GM15510 (cell line): ENCODE results near the gene PLPP1.

Source experiments
- POLR2A ChIP-seq: IDR thresholded peaks from 3 replicates; pipeline ENCODE4 v1.6.1; 2011; ENCODE audit warnings: borderline replicate concordance; ENCODE audit not compliant: insufficient read length; ENCODE audit errors: extremely low read depth

PLPP1 gene

GRCh38 chr5:55534436-55535198 is at the start of gene PLPP1:
Gene PLPP1, minus strand, starts transcription at chr5:55534964. Its CDS starts 335 bp downstream, at chr5:55534629.
- peak; percentile 41 for TF ChIP-seq POLR2A

DNA sequence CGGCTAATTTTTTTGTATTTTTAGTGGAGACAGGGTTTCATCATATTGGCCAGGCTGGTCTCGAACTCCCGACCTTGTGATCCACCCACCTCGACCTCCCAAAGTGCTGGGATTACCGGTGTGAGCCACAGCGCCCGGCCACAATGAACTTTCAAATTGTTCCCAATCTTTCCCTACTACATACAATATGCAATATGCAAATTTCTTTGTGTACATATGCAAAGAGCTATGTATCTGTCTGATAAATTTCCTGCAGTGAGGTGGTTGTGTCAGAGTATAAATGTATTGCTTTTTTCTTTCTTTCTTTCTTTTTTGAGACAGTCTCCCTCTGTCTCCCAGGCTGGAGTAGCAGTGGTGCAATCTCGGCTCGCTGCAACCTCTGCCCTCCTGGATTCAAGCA is 48.8 kb upstream of the PLPP1 start:
- no peak for TF ChIP-seq POLR2A

DNA sequence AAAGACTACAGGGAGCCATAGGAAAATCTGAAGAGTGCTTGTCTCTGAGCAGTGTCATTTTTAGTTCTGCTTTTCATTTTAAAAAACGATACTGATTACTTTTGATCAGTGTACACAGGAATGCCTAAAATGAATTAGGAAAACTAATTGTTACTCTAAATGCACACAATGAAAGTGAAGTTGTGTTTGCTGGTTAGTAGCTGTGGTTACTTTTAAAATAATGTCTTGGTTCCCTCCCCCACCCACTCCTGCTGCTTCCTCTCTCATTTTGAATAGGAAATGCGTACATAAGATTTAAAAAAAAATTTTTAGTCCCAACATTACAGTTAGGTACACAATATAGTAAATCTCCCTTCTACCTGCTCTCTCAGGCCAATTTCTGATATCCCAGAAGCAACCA is 47.5 kb upstream of the PLPP1 start:
- no peak for TF ChIP-seq POLR2A

- TF ChIP-seq POLR2A, result no peak
These were observed 45.3 kb upstream of the PLPP1 start for GRCh38 chr5:55580042-55580441.

DNA sequence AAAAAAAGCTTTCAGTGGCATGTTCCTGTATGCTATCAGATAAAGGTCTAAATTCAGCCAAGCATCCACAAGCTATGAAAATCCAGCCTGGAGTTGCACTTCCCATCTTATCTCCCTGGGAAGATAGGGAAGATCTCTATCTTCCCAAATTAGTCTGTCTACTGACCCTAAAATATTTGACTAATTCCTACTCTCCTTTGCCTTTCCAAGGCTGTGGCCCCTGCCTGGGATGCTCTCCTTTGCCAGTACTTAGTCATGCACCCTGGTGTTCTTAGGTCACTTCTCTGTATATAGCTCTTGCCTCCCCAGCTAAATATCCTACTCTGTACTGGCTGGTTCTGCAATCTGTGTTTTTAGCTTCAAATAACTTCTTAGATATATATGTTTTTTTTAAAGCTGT is 44.0 kb upstream of the PLPP1 start:
- TF ChIP-seq POLR2A, result no peak

DNA sequence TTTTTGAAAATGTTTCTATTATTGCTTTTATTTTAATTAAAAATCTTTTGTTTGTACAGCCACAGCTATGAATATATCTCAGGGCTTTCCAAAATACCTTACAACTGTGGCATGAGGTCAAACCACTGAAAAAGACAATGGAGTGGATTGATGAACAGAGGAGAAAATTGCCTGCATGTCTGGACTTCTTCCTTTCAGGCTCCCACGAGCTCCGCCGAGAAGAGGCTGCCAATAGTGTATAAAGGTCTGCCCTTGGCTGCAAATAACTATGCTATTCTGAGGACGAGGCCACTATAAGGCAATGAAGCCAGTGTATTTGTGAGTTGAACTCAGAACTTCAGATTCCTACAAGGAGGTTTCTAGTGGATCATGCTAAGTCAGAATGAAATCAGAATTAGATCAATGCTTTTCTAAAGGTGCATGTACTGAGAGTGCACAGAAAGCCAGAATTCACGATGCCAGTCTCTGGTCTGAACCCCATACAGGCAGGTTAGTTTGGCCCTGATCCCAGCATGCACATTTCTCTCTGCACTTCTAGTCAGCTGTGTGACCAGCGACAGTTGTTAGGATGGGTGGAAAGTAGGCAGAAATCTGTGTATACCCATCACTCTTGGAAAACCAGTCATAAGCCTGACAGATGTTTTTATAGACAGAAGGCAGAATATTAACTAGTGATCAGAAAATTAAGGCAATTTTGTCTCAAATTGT is 42.7 kb upstream of the PLPP1 start:
- no peak for TF ChIP-seq POLR2A

- no peak for TF ChIP-seq POLR2A
These were observed 41.9 kb upstream of the PLPP1 start for GRCh38 chr5:55576661-55577060.

DNA sequence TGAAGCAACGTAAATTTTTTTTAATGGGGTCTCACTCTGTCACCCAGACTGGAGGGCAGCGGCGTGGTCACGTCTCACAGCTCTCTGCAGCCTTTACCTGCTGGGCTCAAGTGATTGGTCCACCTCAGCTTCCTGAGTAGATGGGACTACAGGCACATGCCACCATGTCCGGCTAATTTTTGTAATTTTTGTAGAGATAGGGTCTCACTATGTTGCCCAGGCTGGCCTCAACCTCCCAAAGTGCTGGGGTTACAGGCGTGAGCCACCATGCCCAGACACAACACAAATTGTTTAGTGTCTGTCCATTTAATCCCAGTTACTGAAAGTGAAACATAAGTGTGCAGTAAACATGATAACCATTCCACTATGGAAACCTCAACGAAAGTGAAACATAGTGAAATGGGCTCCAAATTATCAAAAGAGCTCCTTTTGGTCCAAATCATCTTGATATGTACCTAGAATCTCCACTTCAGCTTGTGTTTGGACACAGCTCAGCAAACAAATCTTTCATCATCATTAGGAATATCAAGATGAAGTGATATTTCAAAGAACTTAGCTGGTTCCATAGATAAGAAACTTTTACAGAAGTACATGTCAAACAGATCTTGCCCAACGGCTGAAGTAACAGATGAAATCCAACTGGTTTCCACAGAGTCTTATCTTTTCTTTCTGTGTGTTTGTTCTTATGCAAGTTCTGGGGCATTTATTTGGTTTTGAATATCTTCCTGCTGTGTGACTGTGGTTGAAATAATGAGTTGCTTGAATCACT is 41.2 kb upstream of the PLPP1 start:
- no peak for TF ChIP-seq POLR2A

- TF ChIP-seq POLR2A, result no peak
These were observed 37.8 kb upstream of the PLPP1 start for GRCh38 chr5:55572600-55572999.

- TF ChIP-seq POLR2A, result no peak
These were observed 37.3 kb upstream of the PLPP1 start for GRCh38 chr5:55572020-55572419.

GRCh38 chr5:55570570-55570969 is 35.8 kb upstream of the PLPP1 start:
- TF ChIP-seq POLR2A, result no peak

GRCh38 chr5:55570026-55570425 is 35.3 kb upstream of the PLPP1 start:
- TF ChIP-seq POLR2A, result no peak

- no peak for TF ChIP-seq POLR2A
These were observed 34.7 kb upstream of the PLPP1 start for GRCh38 chr5:55569513-55569865.

GRCh38 chr5:55568654-55569512 is 34.1 kb upstream of the PLPP1 start:
- no peak for TF ChIP-seq POLR2A

DNA sequence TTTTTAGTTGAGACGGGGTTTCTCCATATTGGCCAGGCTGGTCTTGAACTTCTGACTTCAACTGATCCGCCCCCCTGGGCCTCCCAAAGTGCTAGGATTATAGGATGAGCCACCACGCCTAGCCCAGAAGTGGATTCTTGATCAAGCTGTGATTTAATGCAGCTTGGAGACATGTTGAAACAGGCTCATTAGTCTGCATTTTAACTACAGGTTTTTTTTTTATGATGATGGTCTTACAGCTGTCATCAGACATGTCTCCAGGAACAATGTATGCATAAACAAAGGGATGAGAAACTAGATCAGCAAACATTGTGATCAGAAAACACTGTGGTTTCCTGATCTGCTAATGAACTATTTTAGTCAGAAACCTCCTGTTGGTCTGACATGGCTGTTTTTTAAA is 30.0 kb upstream of the PLPP1 start:
- TF ChIP-seq POLR2A, result no peak

DNA sequence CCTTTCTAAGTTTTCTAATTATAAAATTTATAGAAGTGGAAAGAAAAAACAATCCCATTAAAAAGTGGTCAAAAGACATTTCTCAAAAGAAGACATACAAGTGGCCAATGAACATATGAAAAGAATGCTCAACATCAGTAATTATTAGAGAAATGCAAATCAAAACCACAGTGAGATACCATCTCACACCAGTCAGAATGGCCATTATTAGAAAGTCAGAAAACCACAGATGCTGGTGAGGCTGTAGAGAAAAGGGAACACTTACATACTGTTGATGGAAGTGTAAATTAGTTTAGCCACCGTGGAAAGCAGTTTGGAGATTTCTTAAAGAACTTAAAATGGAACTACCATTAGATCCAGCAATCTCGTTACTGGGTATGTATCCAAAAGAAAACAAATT is 23.7 kb upstream of the PLPP1 start:
- no peak for TF ChIP-seq POLR2A

DNA sequence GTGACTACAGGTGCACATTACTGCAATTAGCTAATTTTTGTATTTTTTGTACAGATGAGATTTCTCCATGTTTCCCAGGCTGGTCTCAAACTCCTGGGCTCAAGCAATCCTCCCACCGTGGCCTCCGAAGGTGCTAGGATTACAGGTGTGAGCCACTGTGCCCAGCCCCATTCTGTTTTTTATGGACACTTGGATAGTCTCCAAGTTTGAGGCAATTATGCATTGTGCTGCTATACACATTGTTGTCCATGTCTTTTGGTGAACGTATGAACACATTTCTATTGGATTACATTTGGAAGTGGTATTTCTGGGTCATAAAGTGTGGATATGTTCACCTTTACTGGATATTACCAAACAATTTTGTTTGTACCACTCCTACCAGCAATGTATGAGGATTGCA is 22.4 kb upstream of the PLPP1 start:
- TF ChIP-seq POLR2A, result no peak
